HG02588 (cell line): ENCODE measurements around the gene SDF4.

Source experiments
- ATAC-seq: cut with Tn5 transposase; IDR thresholded peaks from one replicate; pipeline ENCODE4 v1.9.1; 2021; ENCODE audit warnings: mild to moderate bottlenecking, moderate library complexity; ENCODE audit not compliant: unreplicated experiment

The SDF4 gene

GRCh38 chr1:1215080-1215676 is 16.6 kb downstream of the SDF4 start:
- no peak for ATAC-seq

- no peak for ATAC-seq
Measured at GRCh38 chr1:1213345-1214265, 18.2 kb downstream of the SDF4 start, which contains the start of gene TNFRSF4. Gene TNFRSF4, minus strand, starts transcription at chr1:1214153. Its CDS starts 26 bp downstream, at chr1:1214127.

GRCh38 chr1:1212780-1213344 is 18.9 kb downstream of the SDF4 start:
- no peak for ATAC-seq

- ATAC-seq = no peak
Measured at GRCh38 chr1:1211541-1212441, 20.0 kb downstream of the SDF4 start.

- no peak for ATAC-seq
Measured at GRCh38 chr1:1210726-1211540, 20.9 kb downstream of the SDF4 start.

- ATAC-seq = no peak
Measured at GRCh38 chr1:1208713-1209433, 22.9 kb downstream of the SDF4 start.

GRCh38 chr1:1207571-1207892 is 24.3 kb downstream of the SDF4 start:
- no peak for ATAC-seq

- ATAC-seq = no peak
Measured at GRCh38 chr1:1206966-1207531, 24.8 kb downstream of the SDF4 start.

GRCh38 chr1:1206376-1206965 is 25.3 kb downstream of the SDF4 start, which contains the start of gene TNFRSF18:
Gene TNFRSF18, minus strand, starts transcription at chr1:1206592. Its CDS starts 21 bp downstream, at chr1:1206571.
- ATAC-seq = no peak

GRCh38 chr1:1205769-1206375 is 25.9 kb downstream of the SDF4 start:
- ATAC-seq = no peak

GRCh38 chr1:1204998-1205768 is 26.6 kb downstream of the SDF4 start:
- ATAC-seq = no peak

GRCh38 chr1:1204425-1204920 is 27.3 kb downstream of the SDF4 start:
- no peak for ATAC-seq

- no peak for ATAC-seq
Measured at GRCh38 chr1:1203561-1204424, 28.0 kb downstream of the SDF4 start.

- ATAC-seq = no peak
Measured at GRCh38 chr1:1202831-1203560, 28.8 kb downstream of the SDF4 start.
